ENCODE data around the gene DNLZ. TPM values are rescaled to one million over a fixed set of nuclear protein-coding genes. Genes with fewer than 3 reads are reported as not detected.
A peak's percentile ranks its signal among the peaks of the same experiment; 100 is the strongest.
"Not testable (repeated sequence)": the region's sequence is repeated elsewhere in the genome, so short reads cannot be mapped to it uniquely, and the experiment has no call there.

DNLZ gene
- total RNA-seq (2014; rRNA removed; shearing (Covaris generic)): 15.0 and 20.4 TPM in 2 replicates
- polyA plus RNA-seq (2014; cell fraction: nucleus; rRNA removed): 9.7 and 38.9 TPM in 2 replicates

- DNase-seq (ENCODE audit: extremely low read depth, low read depth): peak; percentile 95
Measured at GRCh38 chr9:136363106-136363948, at the start of gene DNLZ. Gene DNLZ (minus strand): TSS chr9:136363744. CDS start chr9:136363714, 30 bp downstream.

GRCh38 chr9:136412962-136413361 is 49.4 kb upstream of the DNLZ start:
- DNase-seq (ENCODE audit: extremely low read depth, low read depth): no peak

- no peak for DNase-seq (ENCODE audit: extremely low read depth, low read depth)
Measured at GRCh38 chr9:136411378-136411777, 47.8 kb upstream of the DNLZ start.

GRCh38 chr9:136410500-136411287 is 47.1 kb upstream of the DNLZ start, which contains the start of the genes ENTR1 and PMPCA:
Gene ENTR1 (minus strand): TSS chr9:136410614. CDS start chr9:136410397, 217 bp downstream.
Gene PMPCA (plus strand): TSS chr9:136410658. CDS start chr9:136410669, 11 bp downstream.
- peak; percentile 89 for DNase-seq (ENCODE audit: extremely low read depth, low read depth)

- DNase-seq (ENCODE audit: extremely low read depth, low read depth): peak; percentile 13
Measured at GRCh38 chr9:136409557-136410455, 46.3 kb upstream of the DNLZ start.

GRCh38 chr9:136407911-136408310 is 44.4 kb upstream of the DNLZ start:
- no peak for DNase-seq (ENCODE audit: extremely low read depth, low read depth)

GRCh38 chr9:136407061-136407460 is 43.5 kb upstream of the DNLZ start:
- not testable (repeated sequence) for DNase-seq (ENCODE audit: extremely low read depth, low read depth)

GRCh38 chr9:136405904-136406303 is 42.4 kb upstream of the DNLZ start:
- not testable (repeated sequence) for DNase-seq (ENCODE audit: extremely low read depth, low read depth)

GRCh38 chr9:136405481-136405880 is 41.9 kb upstream of the DNLZ start:
- DNase-seq (ENCODE audit: extremely low read depth, low read depth): no peak

GRCh38 chr9:136404801-136405136 is 41.2 kb upstream of the DNLZ start:
- no peak for DNase-seq (ENCODE audit: extremely low read depth, low read depth)

- no peak for DNase-seq (ENCODE audit: extremely low read depth, low read depth)
Measured at GRCh38 chr9:136403915-136404800, 40.6 kb upstream of the DNLZ start.

GRCh38 chr9:136403538-136403914 is 40.0 kb upstream of the DNLZ start:
- no peak for DNase-seq (ENCODE audit: extremely low read depth, low read depth)

GRCh38 chr9:136402067-136402466 is 38.5 kb upstream of the DNLZ start:
- no peak for DNase-seq (ENCODE audit: extremely low read depth, low read depth)

GRCh38 chr9:136401173-136401922 is 37.8 kb upstream of the DNLZ start:
- DNase-seq (ENCODE audit: extremely low read depth, low read depth): no peak

GRCh38 chr9:136400038-136400834 is 36.7 kb upstream of the DNLZ start, which contains the start of gene SNAPC4:
Gene SNAPC4 (minus strand): TSS chr9:136400170. CDS start chr9:136398428, 1,742 bp downstream.
- peak; percentile 84 for DNase-seq (ENCODE audit: extremely low read depth, low read depth)

- no peak for DNase-seq (ENCODE audit: extremely low read depth, low read depth)
Measured at GRCh38 chr9:136399176-136400037, 35.9 kb upstream of the DNLZ start.

- DNase-seq (ENCODE audit: extremely low read depth, low read depth): no peak
Measured at GRCh38 chr9:136398286-136398685, 34.7 kb upstream of the DNLZ start.
